NCI-H2171 treated with DMSO at 0.1 percent for 48 hours (cell line): ENCODE results near the gene KAT7.
"Not testable (repeated sequence)": the region's sequence is repeated elsewhere in the genome, so short reads cannot be mapped to it uniquely, and the experiment has no call there.

Experiments used
- DNase-seq: peaks from one replicate; lab custom pipeline; 2025; lab: John Stamatoyannopoulos, UW

The KAT7 gene

DNA sequence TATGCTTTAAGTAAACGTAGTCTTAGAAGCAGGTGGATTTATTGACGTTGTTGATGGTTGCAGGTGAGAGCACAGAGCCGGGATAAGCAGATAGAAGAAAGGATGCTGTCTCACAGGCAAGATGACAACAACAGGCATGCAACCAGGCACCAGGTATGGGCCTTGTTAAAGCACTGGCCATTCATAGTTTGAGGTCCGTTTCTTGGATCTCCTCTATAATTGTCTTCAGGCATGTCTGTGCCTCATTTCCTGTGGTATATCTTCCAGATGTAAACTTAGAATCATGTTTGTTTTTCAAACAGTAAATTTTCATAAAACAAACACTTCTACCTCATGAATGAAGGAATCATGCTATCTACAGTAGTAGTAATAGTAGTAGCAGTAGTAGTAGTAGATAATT is 20.6 kb downstream of the KAT7 start:
- DNase-seq: no peak

DNA sequence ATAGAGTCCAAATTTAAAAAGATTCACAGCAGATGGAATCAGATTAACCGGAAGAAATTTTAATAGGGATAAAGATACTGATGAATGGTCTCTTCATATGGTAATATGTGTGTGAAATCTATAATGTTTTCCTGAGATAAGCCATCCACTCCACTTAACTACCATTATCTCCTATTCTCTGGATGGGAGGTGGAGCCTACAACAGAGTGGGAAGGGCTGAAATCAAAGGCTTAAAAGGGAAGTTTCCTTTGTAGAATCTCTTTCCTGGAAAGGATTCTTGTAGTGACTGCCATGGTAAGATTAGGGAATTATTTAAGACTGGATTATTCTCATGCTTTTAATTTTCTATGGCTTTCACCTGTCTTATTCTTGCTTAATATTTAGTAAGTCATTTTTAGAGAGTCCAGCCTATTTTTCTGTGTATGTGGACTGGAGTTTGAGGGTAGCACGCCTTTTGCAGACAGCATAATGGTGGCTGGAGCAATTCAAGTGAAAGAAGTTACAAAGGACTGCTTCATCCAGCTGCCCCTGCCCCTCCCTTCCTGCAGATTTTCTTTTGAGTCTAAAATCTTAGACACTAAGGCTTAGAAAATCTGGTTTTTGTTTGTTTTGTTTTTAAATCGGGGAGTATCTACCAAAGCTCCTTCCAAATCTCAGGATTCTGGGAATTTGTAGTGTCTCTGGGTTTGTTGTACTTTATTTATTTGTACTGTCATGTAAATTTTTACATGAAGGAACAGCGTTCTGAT is 26.5 kb downstream of the KAT7 start:
- DNase-seq: no peak

- DNase-seq: no peak
These were observed 27.3 kb downstream of the KAT7 start for GRCh38 chr17:49815761-49816281.

DNA sequence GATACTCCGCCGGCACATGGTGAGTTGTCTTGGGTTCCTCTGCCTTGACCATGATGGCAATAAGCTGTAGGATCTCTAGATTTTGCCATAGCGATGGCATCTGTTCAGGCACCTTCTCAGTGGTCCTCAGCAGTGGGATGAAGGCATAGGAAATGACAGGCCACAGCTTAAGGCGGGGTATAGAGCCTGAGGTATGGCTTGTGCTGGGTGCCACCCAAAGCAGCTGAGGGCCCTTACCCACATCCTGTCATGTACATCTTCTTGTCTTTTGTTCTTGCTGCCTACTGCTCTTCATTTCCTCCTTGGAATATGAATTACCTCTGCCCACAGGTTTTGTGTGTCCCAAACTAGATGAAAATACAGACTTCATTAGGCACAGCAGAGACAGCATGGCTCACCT is 29.5 kb downstream of the KAT7 start:
- no peak for DNase-seq

GRCh38 chr17:49819138-49819537 is 30.7 kb downstream of the KAT7 start:
- no peak for DNase-seq

DNA sequence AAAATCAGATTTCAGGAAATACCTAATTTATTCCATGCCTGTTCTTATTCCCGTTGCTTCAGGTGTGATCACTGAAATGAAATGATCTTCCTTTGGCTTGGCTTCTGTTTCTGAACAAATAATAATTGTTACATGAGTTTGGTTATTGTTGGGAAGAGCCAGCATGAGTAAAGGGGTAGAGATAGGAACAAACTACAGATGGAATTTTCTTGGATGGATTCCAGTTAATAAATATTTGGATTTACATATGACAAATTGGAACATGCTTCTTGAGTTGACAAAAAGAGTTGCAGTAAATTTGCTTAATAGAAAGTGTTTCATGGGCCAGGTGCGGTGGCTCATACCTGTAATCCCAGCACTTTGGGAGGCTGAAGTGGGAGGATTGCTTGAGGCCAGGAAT is 31.2 kb downstream of the KAT7 start:
- no peak for DNase-seq

DNA sequence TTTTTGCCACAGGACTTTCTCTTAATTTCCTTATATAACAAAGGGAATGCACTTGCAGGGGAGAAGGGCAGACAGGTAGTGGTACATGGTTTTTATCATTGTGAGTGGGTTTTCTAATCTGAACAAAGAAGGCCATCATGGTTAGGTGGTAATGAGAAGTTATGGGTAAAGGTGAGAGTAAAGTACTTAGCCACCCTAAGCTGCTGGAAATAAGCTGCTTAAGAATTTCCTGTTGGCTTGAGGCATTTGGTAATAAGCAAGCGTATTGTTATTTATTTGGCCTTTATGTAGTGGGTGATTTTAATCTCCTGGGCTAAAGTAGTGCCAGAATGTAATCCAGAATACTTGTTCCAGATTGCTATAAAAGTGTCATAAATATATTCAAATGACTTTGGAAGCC is 32.3 kb downstream of the KAT7 start:
- no peak for DNase-seq

DNA sequence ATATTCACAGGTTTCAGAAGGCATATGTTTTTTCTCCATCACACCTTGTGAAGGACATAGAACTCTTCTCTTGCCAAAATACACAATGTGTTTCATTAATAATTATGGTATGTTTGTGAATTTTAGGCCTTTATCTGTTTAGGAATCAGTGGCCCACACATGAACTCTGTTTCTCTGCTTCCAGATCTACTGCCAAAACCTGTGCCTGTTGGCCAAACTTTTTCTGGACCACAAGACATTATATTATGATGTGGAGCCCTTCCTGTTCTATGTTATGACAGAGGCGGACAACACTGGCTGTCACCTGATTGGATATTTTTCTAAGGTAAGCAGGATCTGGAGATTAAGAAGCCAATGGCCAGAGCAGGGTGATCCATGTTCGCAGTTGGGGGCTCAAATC is 33.0 kb downstream of the KAT7 start:
- DNase-seq: no peak

GRCh38 chr17:49821916-49822315 is 33.4 kb downstream of the KAT7 start:
- DNase-seq: no peak

GRCh38 chr17:49822829-49823228 is 34.3 kb downstream of the KAT7 start:
- DNase-seq: no peak

- DNase-seq: no peak
These were observed 35.1 kb downstream of the KAT7 start for GRCh38 chr17:49823614-49824013.

GRCh38 chr17:49825645-49826044 is 37.2 kb downstream of the KAT7 start:
- no peak for DNase-seq

GRCh38 chr17:49828325-49828724 is 39.8 kb downstream of the KAT7 start:
- not testable (repeated sequence) for DNase-seq

DNA sequence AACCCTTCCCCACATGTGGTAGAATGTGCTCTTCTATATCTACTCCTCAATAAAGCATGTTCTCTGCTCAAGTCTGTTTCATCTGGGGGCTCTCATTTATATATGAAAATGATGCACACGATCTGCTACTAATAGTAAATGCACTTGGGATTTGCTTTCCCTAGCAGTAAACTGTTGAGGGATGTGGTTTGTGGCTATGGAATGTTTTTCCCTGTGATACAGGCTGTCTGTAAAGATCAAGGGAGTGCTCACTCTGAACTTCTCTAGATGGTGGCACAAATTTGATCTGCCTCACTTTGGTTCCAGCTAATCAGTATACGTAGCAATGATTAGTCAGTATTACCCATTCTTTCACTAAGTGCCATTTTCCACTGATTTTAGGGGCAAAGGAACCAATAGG is 40.5 kb downstream of the KAT7 start:
- no peak for DNase-seq

DNA sequence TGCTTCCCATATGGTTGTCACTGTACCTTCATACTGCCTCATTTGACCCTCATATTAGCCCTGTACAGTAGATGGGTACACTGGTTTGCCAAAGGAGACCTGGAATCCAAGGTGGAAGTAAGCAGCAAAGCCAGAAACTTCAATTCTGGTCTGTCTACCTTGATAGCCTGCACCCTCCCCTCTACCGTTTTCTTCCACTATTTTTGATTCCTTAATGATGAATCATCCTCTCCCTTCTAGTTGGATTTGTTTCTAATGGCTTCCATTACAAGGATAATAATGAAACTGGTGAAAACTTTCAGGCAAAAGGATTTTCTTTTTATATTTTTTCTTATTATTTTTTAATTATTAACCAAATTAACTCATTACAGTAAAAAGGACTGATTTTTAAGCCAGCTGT is 42.1 kb downstream of the KAT7 start:
- DNase-seq: no peak

DNA sequence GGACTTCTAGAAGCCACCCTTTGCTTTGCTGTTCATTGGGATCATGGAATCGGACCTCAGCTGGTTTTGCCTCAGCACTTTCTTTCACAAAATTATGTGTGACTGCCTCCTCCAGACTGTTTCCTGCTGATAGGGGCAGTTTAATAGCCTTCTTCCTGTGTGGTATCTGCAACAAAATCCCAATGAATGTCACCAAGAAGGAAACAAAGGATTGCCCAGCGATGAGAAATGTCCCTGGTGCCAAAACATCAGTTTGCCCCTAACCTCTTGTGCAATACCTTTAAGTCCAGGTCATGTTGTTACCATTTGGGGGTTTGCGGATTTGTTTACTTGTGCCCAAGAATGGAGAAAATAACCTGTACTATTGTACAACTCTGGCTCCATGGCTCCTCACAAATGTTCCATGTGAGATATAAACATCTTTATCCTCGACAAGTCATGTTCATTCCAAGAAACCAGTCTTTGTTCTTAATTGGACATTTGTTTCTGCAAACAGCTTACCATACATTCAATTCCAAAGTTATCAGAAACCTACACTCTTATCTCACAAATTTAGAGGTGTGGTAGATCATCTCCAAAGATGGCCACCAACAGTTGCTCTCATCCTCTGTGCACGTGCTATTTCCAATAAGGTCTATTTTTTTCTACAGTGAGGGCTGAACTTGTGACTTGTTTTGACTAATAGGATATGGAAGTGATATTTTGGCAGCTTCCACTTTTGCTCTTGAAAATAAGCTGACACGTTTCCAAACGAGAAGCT is 44.5 kb downstream of the KAT7 start:
- no peak for DNase-seq

- DNase-seq: no peak
These were observed 45.8 kb downstream of the KAT7 start for GRCh38 chr17:49834118-49834743.

GRCh38 chr17:49835472-49835871 is 47.0 kb downstream of the KAT7 start:
- no peak for DNase-seq

DNA sequence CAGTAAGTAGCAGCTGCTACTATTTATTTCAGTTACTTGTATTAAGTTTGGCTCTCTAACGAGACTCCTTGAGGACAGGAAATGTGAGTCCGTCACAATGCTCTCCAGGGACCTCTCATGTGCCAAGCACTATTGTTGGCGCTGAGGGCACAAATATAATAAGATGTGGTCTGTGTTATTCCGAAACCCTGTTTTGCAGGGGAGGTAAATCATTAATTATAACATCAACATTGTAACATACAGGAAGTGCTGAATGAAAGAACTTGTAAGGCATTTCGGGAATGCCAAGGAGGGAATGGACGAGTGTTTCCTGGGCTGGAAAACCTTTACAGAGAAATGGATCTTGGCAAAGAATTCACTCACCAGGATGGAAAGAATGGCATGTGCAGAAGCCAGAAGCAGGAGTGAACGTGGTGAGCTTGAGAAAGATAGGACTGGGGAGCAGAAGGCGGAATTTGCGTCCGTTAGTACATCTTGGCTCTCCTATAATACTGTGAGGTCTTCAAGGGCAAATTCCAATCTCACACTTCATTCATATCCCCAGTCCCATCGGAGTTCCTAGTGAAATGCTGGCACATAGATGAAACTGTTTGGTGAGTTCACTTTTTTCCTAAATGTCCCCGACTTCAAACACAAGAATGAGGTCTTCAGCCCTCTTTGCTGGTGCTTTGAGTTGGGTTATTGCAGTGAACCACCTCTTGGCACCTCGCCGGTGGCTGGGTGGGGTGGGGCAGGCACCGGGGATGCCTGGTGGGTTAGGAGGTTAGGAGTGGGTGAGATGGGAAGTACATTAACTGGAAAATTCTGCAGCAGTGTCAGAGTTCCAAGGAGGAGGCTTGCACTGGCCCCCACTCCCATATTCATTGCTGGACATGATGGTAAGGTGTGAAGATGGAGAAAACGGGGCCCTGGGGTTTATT is 47.9 kb downstream of the KAT7 start:
- no peak for DNase-seq

DNA sequence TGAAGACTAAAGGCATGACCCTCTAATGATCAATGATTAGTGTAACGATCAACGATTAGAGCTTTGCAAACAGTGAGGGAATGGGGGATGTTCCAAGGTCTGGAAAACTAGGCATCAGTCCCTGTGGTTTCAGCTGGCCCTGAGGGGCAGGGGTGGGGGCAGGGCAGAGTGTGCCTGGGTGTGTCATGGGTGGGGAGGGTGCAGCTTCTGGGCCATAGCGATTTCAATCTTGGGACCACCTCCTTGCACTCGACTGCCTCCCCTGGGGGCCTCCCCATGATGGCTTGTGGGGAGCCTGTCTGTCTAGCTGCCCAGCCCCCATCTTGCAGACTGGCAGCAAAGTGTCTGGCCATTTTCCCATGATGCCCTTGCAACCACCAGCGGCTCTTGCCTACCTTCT is 51.0 kb downstream of the KAT7 start:
- no peak for DNase-seq

DNA sequence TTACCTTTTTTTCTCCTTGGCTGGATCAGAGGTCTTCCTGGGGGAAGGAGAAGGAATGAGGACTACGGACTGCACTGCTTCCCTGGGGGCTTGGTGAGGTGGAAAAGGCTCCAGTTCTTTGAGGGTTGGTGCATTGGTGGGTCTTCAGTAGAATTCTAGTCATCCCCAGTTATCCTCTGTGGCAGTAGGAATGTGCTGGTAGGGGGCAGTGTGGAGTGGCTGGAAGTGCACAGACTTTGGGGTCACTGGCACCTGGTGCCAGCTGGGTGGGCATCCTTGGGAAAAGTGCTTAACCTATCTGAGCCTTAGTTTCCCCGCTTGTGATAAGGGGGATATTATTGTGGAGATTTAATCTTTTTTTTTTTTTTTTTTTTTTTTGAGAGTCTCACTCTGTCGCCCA is 53.1 kb downstream of the KAT7 start:
- DNase-seq: no peak

- no peak for DNase-seq
These were observed 53.9 kb downstream of the KAT7 start for GRCh38 chr17:49842371-49842770.
